AG04450 (cell line): ENCODE measurements around the gene GPR137C. TPM values are rescaled to one million over a fixed set of nuclear protein-coding genes. Genes with fewer than 3 reads are reported as not detected.

Experiments
- CTCF ChIA-PET: fragments of 300-600, 350-600 bp; formaldehyde crosslinking; extraction: SDS; loops from one replicate; lab custom pipeline; 2022; ENCODE audit warnings: antibody characterized with exemption, inconsistent platforms; lab: Charles Lee
- POLR2A ChIA-PET: fragments of 350-600 bp; formaldehyde crosslinking; extraction: SDS; loops from one replicate; lab custom pipeline; 2021; ENCODE audit warnings: antibody characterized with exemption, inconsistent platforms; lab: Yijun Ruan, JAX
- DNase-seq: peaks from one replicate; pipeline ENCODE4 v3.0.0-alpha.2; 2011; ENCODE audit warnings: low read depth, low spot score
- H3K27ac ChIP-seq: one replicate; pipeline ENCODE4 v1.5.1; 2012; ENCODE audit warnings: low read depth, low read length, control low read depth
- H3K27me3 ChIP-seq: one replicate; pipeline ENCODE4 v1.6.0; 2012; ENCODE audit warnings: low read length; ENCODE audit not compliant: control insufficient read depth, insufficient read depth
- H3K4me3 ChIP-seq: 2 replicates; pipeline ENCODE4 v1.5.1; 2011; ENCODE audit warnings: mild to moderate bottlenecking, low read depth, low read length, control low read depth
- H3K9me3 ChIP-seq: 2 replicates; pipeline ENCODE4 v1.5.1; 2012; ENCODE audit warnings: low read length; ENCODE audit not compliant: control insufficient read depth, insufficient read depth
- polyA plus RNA-seq: library from polyadenylated mRNA; depleted of rRNA; stranded (reverse); fragments of >200 nt; gene quantifications from 2 replicates; pipeline ENCODE4 v1.2.3, GENCODE V29; 2011
- TF ChIP-seq, protein P1 (sequence below): IDR thresholded peaks from 2 replicates; pipeline ENCODE4 v1.5.1; 2011; ENCODE audit warnings: low read depth, low read length, control low read depth, inconsistent platforms

The GPR137C gene
- polyA plus RNA-seq, 1 experiment: 1.3 TPM

DNA sequence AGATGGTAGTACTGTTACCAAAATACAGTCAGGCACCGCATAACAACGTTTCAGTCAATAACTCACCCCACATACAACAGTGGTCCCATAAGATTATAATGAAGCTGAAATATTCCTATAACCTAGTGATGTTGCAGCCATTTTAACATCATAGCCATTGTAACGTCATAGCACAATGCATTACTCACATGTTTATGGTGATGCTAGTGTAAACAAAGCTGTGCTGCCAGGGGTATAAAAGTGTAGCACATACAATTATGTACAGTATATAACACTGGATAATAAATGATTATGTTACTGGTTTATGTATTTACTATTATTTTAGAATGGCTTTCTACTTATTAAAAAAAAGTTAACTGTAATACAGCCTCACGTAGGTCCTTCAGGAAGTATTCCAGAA lies 37.0 kb downstream of the GPR137C start:
- Histone ChIP-seq H3K9me3 (no peaks in the 10 kb centered on the region), H3K27me3 (no peaks in the 10 kb centered on the region), H3K4me3 (no peak overlapping the region), H3K27ac (no peak overlapping the region)
- no peak for DNase-seq
- TF ChIP-seq, protein P1, sequence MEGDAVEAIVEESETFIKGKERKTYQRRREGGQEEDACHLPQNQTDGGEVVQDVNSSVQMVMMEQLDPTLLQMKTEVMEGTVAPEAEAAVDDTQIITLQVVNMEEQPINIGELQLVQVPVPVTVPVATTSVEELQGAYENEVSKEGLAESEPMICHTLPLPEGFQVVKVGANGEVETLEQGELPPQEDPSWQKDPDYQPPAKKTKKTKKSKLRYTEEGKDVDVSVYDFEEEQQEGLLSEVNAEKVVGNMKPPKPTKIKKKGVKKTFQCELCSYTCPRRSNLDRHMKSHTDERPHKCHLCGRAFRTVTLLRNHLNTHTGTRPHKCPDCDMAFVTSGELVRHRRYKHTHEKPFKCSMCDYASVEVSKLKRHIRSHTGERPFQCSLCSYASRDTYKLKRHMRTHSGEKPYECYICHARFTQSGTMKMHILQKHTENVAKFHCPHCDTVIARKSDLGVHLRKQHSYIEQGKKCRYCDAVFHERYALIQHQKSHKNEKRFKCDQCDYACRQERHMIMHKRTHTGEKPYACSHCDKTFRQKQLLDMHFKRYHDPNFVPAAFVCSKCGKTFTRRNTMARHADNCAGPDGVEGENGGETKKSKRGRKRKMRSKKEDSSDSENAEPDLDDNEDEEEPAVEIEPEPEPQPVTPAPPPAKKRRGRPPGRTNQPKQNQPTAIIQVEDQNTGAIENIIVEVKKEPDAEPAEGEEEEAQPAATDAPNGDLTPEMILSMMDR: no peak
- ChIA-PET CTCF (no interaction called here), POLR2A (no interaction called here)

DNA sequence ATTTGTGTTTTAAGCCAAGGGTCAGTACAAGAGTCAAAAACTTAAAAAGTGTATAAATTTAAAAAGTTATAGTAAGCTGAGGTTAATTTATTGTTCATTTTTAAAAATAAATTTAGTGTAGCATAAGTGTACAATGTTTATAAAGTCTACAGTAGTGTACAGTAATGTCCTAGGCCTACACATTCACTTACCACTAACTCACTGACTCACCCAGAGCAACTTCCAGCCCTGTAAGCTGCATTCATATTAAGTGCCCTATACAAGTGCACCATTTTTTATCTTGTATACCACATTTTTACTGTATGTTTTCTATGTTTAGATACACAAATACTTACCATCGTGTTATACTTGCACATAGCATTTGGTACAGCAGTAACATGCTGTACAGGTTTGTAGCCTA lies 37.7 kb downstream of the GPR137C start:
- Histone ChIP-seq H3K4me3 (no peak overlapping the region), H3K27ac (no peak overlapping the region), H3K27me3 (no peaks in the 10 kb centered on the region), H3K9me3 (no peaks in the 10 kb centered on the region)
- TF ChIP-seq, protein P1: no peak
- ChIA-PET CTCF (no interaction called here), POLR2A (no interaction called here)
- no peak for DNase-seq

DNA sequence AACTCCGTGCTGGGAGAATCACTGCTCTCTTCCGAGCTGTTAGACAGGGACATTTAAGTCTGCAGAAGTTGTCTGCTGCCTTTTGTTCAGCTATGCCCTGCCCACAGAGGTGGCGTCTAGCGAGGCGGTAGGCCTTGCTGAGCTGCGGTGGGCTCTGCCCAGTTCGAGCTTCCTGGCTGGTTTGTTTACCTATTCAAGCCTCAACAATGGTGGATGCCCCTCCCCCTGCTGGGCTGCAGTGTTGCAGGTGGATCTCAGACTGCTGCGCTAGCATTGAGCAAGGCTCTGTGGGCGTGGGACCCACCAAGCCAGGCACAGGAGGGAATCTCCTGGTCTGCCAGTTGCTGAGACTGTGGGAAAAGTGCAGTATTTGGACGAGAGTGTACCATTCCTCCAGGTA lies 43.7 kb downstream of the GPR137C start:
- no peaks in the 10 kb centered on the region for H3K27me3 ChIP-seq
- H3K4me3 ChIP-seq: no peak overlapping the region
- ChIA-PET CTCF (no interaction called here), POLR2A (no interaction called here)
- no peaks in the 10 kb centered on the region for H3K9me3 ChIP-seq
- TF ChIP-seq, protein P1: no peak
- no peak for DNase-seq
- H3K27ac ChIP-seq: no peak overlapping the region

DNA sequence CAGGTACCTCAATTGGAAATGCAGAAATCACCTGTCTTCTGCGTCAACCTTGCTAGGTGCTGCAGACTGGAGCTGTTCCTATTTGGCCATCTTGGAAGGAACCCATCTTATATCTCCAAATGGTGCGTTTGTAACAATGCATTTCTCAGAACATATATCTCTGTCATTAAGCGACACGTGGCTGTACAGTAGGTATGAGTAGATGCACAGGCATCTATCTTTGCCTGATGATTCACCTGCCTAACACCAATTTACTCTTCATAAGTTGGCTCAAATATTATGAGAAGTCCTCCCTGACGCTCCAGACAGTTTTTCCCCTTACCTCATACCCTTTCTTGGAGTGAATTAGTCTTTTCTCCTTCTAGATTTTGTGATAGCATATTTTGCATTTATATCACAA lies 44.2 kb downstream of the GPR137C start:
- no peak overlapping the region for H3K4me3 ChIP-seq

DNA sequence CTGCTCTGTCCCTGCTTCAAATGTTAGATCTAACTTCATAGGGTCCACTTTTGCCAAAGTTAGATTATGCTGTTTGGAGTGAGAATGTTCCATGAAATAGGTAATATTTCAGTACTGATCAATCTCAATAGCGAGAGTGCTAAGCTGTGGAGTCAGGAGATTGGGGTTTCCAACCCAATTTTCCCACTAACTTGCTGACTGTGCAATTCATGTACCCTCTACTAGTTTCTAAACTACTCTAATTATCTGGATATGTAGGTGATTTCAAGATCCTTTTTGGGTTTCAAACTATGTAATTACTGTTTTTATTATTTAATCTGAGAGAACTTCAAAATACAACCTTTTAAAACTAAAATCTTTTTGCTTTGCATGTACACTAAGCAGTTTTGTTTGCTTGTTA lies 45.9 kb downstream of the GPR137C start:
- TF ChIP-seq, protein P1: no peak
- Histone ChIP-seq H3K9me3 (no peaks in the 10 kb centered on the region), H3K4me3 (no peak overlapping the region), H3K27ac (no peak overlapping the region), H3K27me3 (no peaks in the 10 kb centered on the region)
- ChIA-PET POLR2A (no interaction called here), CTCF (no interaction called here)
- DNase-seq: no peak

More for the DNA sequence above, 44.2 kb downstream of the GPR137C start:
- TF ChIP-seq, protein P1: no peak
- ChIA-PET CTCF (no interaction called here), POLR2A (no interaction called here)
- DNase-seq: no peak
- no peaks in the 10 kb centered on the region for H3K9me3 ChIP-seq
- no peaks in the 10 kb centered on the region for H3K27me3 ChIP-seq
- no peak overlapping the region for H3K27ac ChIP-seq
